H1 (cell line): ENCODE measurements around the gene CHMP6. TPM values are rescaled to one million over a fixed set of nuclear protein-coding genes. Genes with fewer than 3 reads are reported as not detected.

Experiments used
- CTCF ChIA-PET: fragments of 300-600 bp; sonication (Branson Sonifier 250); formaldehyde crosslinking; loops from one replicate; lab custom pipeline; 2021; ENCODE audit not compliant: partially characterized antibody; lab: Charles Lee
- POLR2A ChIA-PET: fragments of 300-600 bp; sonication (Branson Sonifier 250); formaldehyde crosslinking; loops from one replicate; lab custom pipeline; 2021; ENCODE audit warnings: inconsistent platforms; ENCODE audit not compliant: partially characterized antibody; lab: Charles Lee
- DNase-seq, 2 experiments: peaks; one replicate each; pipeline versions ENCODE4 v3.0.0 to v3.0.0-alpha.2; 2010 to 2022; ENCODE audit warnings: low spot score in 2 of 2, low read depth in 1 of 2, mixed read lengths in 1 of 2
- FAIRE-seq: peaks from 2 replicates; lab custom pipeline; 2011; peaks lifted over from hg19 to GRCh38; lab: Jason Lieb, UNC
- H2AFZ ChIP-seq: 2 replicates; pipeline ENCODE4 v1.8.1; 2012; ENCODE audit warnings: low read length, inconsistent platforms
- H2AK5ac ChIP-seq: 2 replicates; pipeline ENCODE4 v1.6.1; 2013; ENCODE audit warnings: low read depth, low read length
- H2BK120ac ChIP-seq: replicated peaks from 2 replicates; pipeline ENCODE3; 2013; ENCODE audit warnings: low read depth, low read length, inconsistent platforms
- H2BK12ac ChIP-seq: 2 replicates; pipeline ENCODE4 v1.6.1; 2013; ENCODE audit warnings: low read depth, low read length
- H2BK15ac ChIP-seq: 2 replicates; pipeline ENCODE4 v1.6.1; 2013; ENCODE audit warnings: low read length
- H2BK20ac ChIP-seq: 2 replicates; pipeline ENCODE4 v1.6.1; 2013; ENCODE audit warnings: low read length
- H2BK5ac ChIP-seq: 2 replicates; pipeline ENCODE4 v1.6.1; 2013; ENCODE audit warnings: low read depth, low read length
- H3K14ac ChIP-seq: 2 replicates; pipeline ENCODE4 v1.6.1; 2013; ENCODE audit warnings: inconsistent platforms; ENCODE audit not compliant: insufficient read length
- H3K18ac ChIP-seq: 2 replicates; pipeline ENCODE4 v1.6.1; 2013; ENCODE audit warnings: low read length; ENCODE audit errors: extremely low read depth
- H3K23ac ChIP-seq: 2 replicates; pipeline ENCODE4 v1.6.1; 2013; ENCODE audit warnings: inconsistent platforms; ENCODE audit not compliant: insufficient read length
- H3K23me2 ChIP-seq: 2 replicates; pipeline ENCODE4 v1.6.1; 2013; ENCODE audit warnings: low read depth, low read length
- H3K27ac ChIP-seq: 2 replicates; pipeline ENCODE4 v1.6.1; 2011; ENCODE audit warnings: low read depth, low read length, inconsistent platforms
- H3K27me3 ChIP-seq, 4 experiments: replicated peaks in 1 of 4; 1 replicate in 1 of 4; 2 replicates in 3 of 4; pipeline versions ENCODE4 v1.6.1 to v1.8.1; 2011 to 2013; ENCODE audit warnings: low read length in 3 of 4, mild to moderate bottlenecking in 3 of 4, inconsistent platforms in 2 of 4, mixed read lengths in 2 of 4, moderate library complexity in 1 of 4; ENCODE audit not compliant: control insufficient read depth in 3 of 4, insufficient read depth in 3 of 4; ENCODE audit errors: extremely low read depth in 1 of 4
- H3K36me3 ChIP-seq, 4 experiments: 2 replicates each; pipeline versions ENCODE4 v1.6.1 to v1.8.1; 2011 to 2013; ENCODE audit warnings: mild to moderate bottlenecking in 4 of 4, low read length in 3 of 4, moderate library complexity in 2 of 4, control low read depth in 1 of 4, inconsistent platforms in 1 of 4; ENCODE audit not compliant: insufficient read depth in 4 of 4, control insufficient read depth in 2 of 4
- H3K4ac ChIP-seq: replicated peaks from 2 replicates; pipeline ENCODE3; 2013; ENCODE audit warnings: low read length, low read depth, mixed read lengths, inconsistent platforms; ENCODE audit not compliant: insufficient read length
- H3K4me1 ChIP-seq, 4 experiments: replicated peaks in 1 of 4; 1 replicate in 1 of 4; 2 replicates in 3 of 4; pipeline versions ENCODE4 v1.6.1 to v1.8.1; 2011 to 2013; ENCODE audit warnings: low read length in 3 of 4, inconsistent platforms in 2 of 4, mixed read lengths in 1 of 4; ENCODE audit not compliant: insufficient read depth in 4 of 4, control insufficient read depth in 3 of 4
- H3K4me2 ChIP-seq, 2 experiments: 2 replicates each; pipeline versions ENCODE4 v1.6.1 to v1.8.1; 2011 to 2013; ENCODE audit warnings: low read depth in 2 of 2, low read length in 2 of 2, control low read depth in 1 of 2, inconsistent platforms in 1 of 2, mild to moderate bottlenecking in 1 of 2; ENCODE audit not compliant: insufficient read depth in 1 of 2
- H3K4me3 ChIP-seq, 4 experiments: fragments of 200-600, 300-600 bp in 1 of 4; sonication (generic), shearing (Covaris generic), sonication (Bioruptor Twin) in 1 of 4; 2 replicates each; pipeline versions ENCODE4 v1.5.1 to v1.8.1; 2011 to 2016; ENCODE audit warnings: low read length in 4 of 4, low read depth in 3 of 4, control low read depth in 2 of 4, inconsistent platforms in 2 of 4, mild to moderate bottlenecking in 2 of 4, mixed read lengths in 1 of 4, moderate library complexity in 1 of 4; ENCODE audit not compliant: insufficient read depth in 2 of 4; ENCODE audit errors: extremely low read depth in 1 of 4
- H3K56ac ChIP-seq: replicated peaks from 2 replicates; pipeline ENCODE3; 2013; ENCODE audit warnings: low read depth, mild to moderate bottlenecking, mixed read lengths, low read length, inconsistent platforms; ENCODE audit not compliant: insufficient read length
- H3K79me1 ChIP-seq: 2 replicates; pipeline ENCODE4 v1.6.1; 2013; ENCODE audit warnings: low read depth, low read length, control low read depth
- H3K79me2 ChIP-seq, 2 experiments: 2 replicates each; pipeline versions ENCODE4 v1.6.1 to v1.8.1; 2012 to 2013; ENCODE audit warnings: low read length in 2 of 2, mild to moderate bottlenecking in 2 of 2, inconsistent platforms in 1 of 2; ENCODE audit not compliant: insufficient read depth in 2 of 2, control insufficient read depth in 1 of 2
- H3K9ac ChIP-seq, 4 experiments: replicated peaks in 1 of 4; 1 replicate in 1 of 4; 2 replicates in 3 of 4; pipeline versions ENCODE4 v1.6.1 to v1.8.1; 2011 to 2013; ENCODE audit warnings: low read depth in 3 of 4, low read length in 3 of 4, control low read depth in 2 of 4, mild to moderate bottlenecking in 2 of 4, moderate library complexity in 2 of 4, inconsistent platforms in 1 of 4; ENCODE audit errors: extremely low read depth in 1 of 4
- H3K9me3 ChIP-seq, 2 experiments: 2 replicates each; pipeline versions ENCODE4 v1.6.1 to v1.8.1; 2012 to 2013; ENCODE audit warnings: mild to moderate bottlenecking in 2 of 2, moderate library complexity in 2 of 2, control low read depth in 1 of 2, inconsistent platforms in 1 of 2, low read depth in 1 of 2, low read length in 1 of 2, mixed read lengths in 1 of 2; ENCODE audit not compliant: insufficient read depth in 2 of 2
- H4K20me1 ChIP-seq, 2 experiments: replicated peaks in 1 of 2; 2 replicates each; pipeline versions ENCODE3 to v1.8.1; 2011 to 2013; ENCODE audit warnings: inconsistent platforms in 2 of 2, low read length in 2 of 2, mild to moderate bottlenecking in 1 of 2; ENCODE audit not compliant: insufficient read depth in 2 of 2, control insufficient read depth in 1 of 2
- H4K5ac ChIP-seq: 2 replicates; pipeline ENCODE4 v1.6.1; 2013; ENCODE audit warnings: low read length, low read depth, mixed read lengths, inconsistent platforms; ENCODE audit not compliant: insufficient read length
- H4K8ac ChIP-seq: 2 replicates; pipeline ENCODE4 v1.8.0; 2013; ENCODE audit warnings: mild to moderate bottlenecking, moderate library complexity, low read length, inconsistent platforms; ENCODE audit not compliant: insufficient read depth; ENCODE audit errors: extremely low read depth
- H4K91ac ChIP-seq: replicated peaks from 2 replicates; pipeline ENCODE3; 2013; ENCODE audit warnings: low read length, mixed read lengths, inconsistent platforms; ENCODE audit not compliant: insufficient read length
- ASH2L ChIP-seq: fragments of 200-600, 300-600 bp; sonication (generic); IDR thresholded peaks from one replicate; pipeline ENCODE4 v1.7.1; 2017; ENCODE audit warnings: low read length
- CTCF ChIP-seq, 3 experiments: IDR thresholded peaks; 1 replicate in 2 of 3; 2 replicates in 1 of 3; pipeline versions ENCODE4 v1.5.1 to v1.6.1; 2011; ENCODE audit warnings: low read length in 3 of 3, mild to moderate bottlenecking in 3 of 3, inconsistent platforms in 2 of 3, low read depth in 1 of 3, moderate library complexity in 1 of 3; ENCODE audit not compliant: insufficient read depth in 1 of 3; ENCODE audit errors: control extremely low read depth in 1 of 3
- GABPA ChIP-seq: IDR thresholded peaks from 2 replicates; pipeline ENCODE4 v1.6.1; 2011; ENCODE audit warnings: mild to moderate bottlenecking, low read length, moderate library complexity, borderline replicate concordance; ENCODE audit not compliant: insufficient read depth
- NRF1 ChIP-seq: IDR thresholded peaks from 2 replicates; pipeline ENCODE4 v1.6.1; 2011; ENCODE audit warnings: mild to moderate bottlenecking, low read depth, low read length, improper control_type of control experiment
- POLR2AphosphoS5 ChIP-seq: IDR thresholded peaks from 2 replicates; pipeline ENCODE4 v1.6.1; 2011; ENCODE audit warnings: low read depth, low read length
- RAD21 ChIP-seq, 2 experiments: IDR thresholded peaks in 1 of 2; conservative IDR thresholded peaks in 1 of 2; 2 replicates each; pipeline ENCODE4 v1.6.1; 2011; ENCODE audit warnings: low read depth in 2 of 2, low read length in 2 of 2, improper control_type of control experiment in 1 of 2, inconsistent platforms in 1 of 2, mild to moderate bottlenecking in 1 of 2, moderate library complexity in 1 of 2
- WGBS, 2 experiments: shearing (Covaris generic) in 1 of 2; methylation state at CpG; one replicate each; pipeline versions ENCODE4 v1.1.6 to v1.1.7; 2013 to 2015; ENCODE audit warnings: low lambda C conversion rate in 2 of 2, mixed read lengths in 2 of 2, inconsistent platforms in 1 of 2, low coverage in 1 of 2, missing lambda C conversion rate in 1 of 2; ENCODE audit not compliant: insufficient replicate concordance in 2 of 2, insufficient coverage in 1 of 2, insufficient read length in 1 of 2; ENCODE audit errors: extremely low coverage in 1 of 2, missing lambda C conversion rate in 1 of 2; 5-methylcytosine and 5-hydroxymethylcytosine counted together
- polyA plus RNA-seq, 7 experiments: library from polyadenylated mRNA; depleted of rRNA in 3 of 7; stranded (reverse) in 5 of 7; unstranded in 2 of 7; fragments of >200 nt in 5 of 7; fragments of 200-250 nt in 2 of 7; gene quantifications; 1 replicate in 5 of 7; 2 replicates in 1 of 7; 4 replicates in 1 of 7; pipeline versions ENCODE4 v1.2.1 to v1.2.3, GENCODE V29; 2011 to 2013; ENCODE audit warnings: missing spikeins in 2 of 7, mixed read lengths in 2 of 7
- total RNA-seq: library from RNA; stranded (reverse); fragmentation: NEBNext Ultra II Directional; extraction: Animal tissue kit (Norgen Biotek cat#: 25700); gene quantifications from 2 replicates; pipeline ENCODE4 v1.2.1, GENCODE V29; 2021

The CHMP6 gene
- total and polyA plus RNA-seq, 2 of the 8 experiments (the other 6 are each of a cell fraction or from before 2014, with no cell fraction given) = 15.7 to 24.3 TPM

- no peak overlapping the region for H3K18ac ChIP-seq
- no peak overlapping the region for H4K5ac ChIP-seq
- H3K79me2 ChIP-seq = no peaks in the 10 kb centered on the region
- H3K14ac ChIP-seq = no peak overlapping the region
- H3K36me3 ChIP-seq = peaks cover 0 to 2% (median 0%) of the 10 kb centered on the region in 4 experiments; a peak in 1 of 8 replicates
- peaks cover 0 to 3% (median under 1%) of the 10 kb centered on the region in 4 experiments; a peak in 4 of 7 replicates for H3K4me1 ChIP-seq
- H3K9ac ChIP-seq = no peak overlapping the region
- H2BK20ac ChIP-seq = no peak overlapping the region
- no peak overlapping the region for H2BK120ac ChIP-seq
- H2AK5ac ChIP-seq = no peak overlapping the region
- ChIA-PET POLR2A (interaction anchor here (0.6 to 0.9 kb wide), 3 partner anchors 70 to 515 kb away, joined by 3 read pairs; no protein-coding TSS in a partner anchor), CTCF (interaction anchor here (0.6 to 2.9 kb wide), 17 partner anchors 9 to 544 kb away, joined by 3 to 16 read pairs (median 4); no protein-coding TSS in a partner anchor)
- no peak overlapping the region for H3K4me2 ChIP-seq
- FAIRE-seq (no peak), DNase-seq (no peak)
- no peaks in the 10 kb centered on the region for H3K23me2 ChIP-seq
- H4K91ac ChIP-seq = no peak overlapping the region
- H3K9me3 ChIP-seq = no peaks in the 10 kb centered on the region
- H2BK5ac ChIP-seq = 0 out of 2 replicates have a peak overlapping the region, but pooled peaks have one; percentile 39
- TF ChIP-seq RAD21 (IDR thresholded peaks at IDR 0.05 in 1 of 2, conservative IDR thresholded peaks at IDR 0.05 in 1 of 2; ENCODE audit: low read depth in 2 of 2, low read length in 2 of 2) (peak; percentile 59 to 68), POLR2AphosphoS5 (peak; percentile 59; the same call in 1 of the 2 replicates), GABPA (peak; percentile 59; the same call in 1 of the 2 replicates), NRF1 (no peak), ASH2L (no peak), CTCF (IDR thresholded peaks at IDR 0.05; ENCODE audit: control extremely low read depth in 1 of 3, insufficient read depth in 1 of 3, low read depth in 1 of 3, low read length in 3 of 3) (peak; percentile 57 to 82 (median 61))
- no peaks in the 10 kb centered on the region for H3K27me3 ChIP-seq
- no peak overlapping the region for H2AFZ ChIP-seq
- no peak overlapping the region for H3K23ac ChIP-seq
- H4K8ac ChIP-seq = no peak overlapping the region
- H3K79me1 ChIP-seq = no peaks in the 10 kb centered on the region
- no peaks in the 10 kb centered on the region for H4K20me1 ChIP-seq
- H3K4ac ChIP-seq = no peak overlapping the region
- H3K27ac ChIP-seq = no peak overlapping the region
- WGBS, 2 experiments = 81% methylated on average over 19 of the region's 20 CpGs; no CpG with 5 or more reads in 1 of the 2 experiments
- H2BK12ac ChIP-seq = no peak overlapping the region
- H3K56ac ChIP-seq = no peak overlapping the region
- no peak overlapping the region for H2BK15ac ChIP-seq
- H3K4me3 ChIP-seq = no peak overlapping the region
Measured at GRCh38 chr17:80970044-80970761, 21.4 kb upstream of the CHMP6 start.
